NCI-H2029 (cell line): ENCODE results near the gene SH3YL1.

Experiments used
- DNase-seq: peaks from one replicate; lab custom pipeline; 2025; lab: John Stamatoyannopoulos, UW

SH3YL1 gene, protein sequence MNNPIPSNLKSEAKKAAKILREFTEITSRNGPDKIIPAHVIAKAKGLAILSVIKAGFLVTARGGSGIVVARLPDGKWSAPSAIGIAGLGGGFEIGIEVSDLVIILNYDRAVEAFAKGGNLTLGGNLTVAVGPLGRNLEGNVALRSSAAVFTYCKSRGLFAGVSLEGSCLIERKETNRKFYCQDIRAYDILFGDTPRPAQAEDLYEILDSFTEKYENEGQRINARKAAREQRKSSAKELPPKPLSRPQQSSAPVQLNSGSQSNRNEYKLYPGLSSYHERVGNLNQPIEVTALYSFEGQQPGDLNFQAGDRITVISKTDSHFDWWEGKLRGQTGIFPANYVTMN

GRCh38 chr2:263774-264492, at the start of gene SH3YL1:
SH3YL1 (minus strand) TSS chr2:264032; CDS start chr2:263984, 48 bp downstream.
- DNase-seq, result peak; percentile 20

DNA sequence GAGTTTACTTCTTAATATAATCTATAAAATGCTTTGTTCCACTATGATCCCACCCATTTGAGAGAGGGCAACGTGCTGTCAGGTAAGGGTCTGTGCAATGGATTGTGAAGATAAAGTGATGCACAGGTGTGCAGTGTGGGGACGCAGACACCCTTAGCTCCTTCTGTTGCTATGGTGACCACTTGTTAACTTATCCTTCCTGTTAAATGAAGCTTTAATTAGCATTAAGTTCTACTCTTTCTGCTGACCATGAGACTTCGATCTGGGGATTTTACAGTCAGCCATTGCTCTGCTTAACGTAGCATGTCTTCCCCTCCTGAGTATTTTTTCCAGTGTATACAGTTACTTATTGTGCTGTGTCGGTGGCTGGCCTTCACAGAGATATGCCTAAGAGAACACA, 47.2 kb upstream of the SH3YL1 start:
- DNase-seq, result no peak

DNA sequence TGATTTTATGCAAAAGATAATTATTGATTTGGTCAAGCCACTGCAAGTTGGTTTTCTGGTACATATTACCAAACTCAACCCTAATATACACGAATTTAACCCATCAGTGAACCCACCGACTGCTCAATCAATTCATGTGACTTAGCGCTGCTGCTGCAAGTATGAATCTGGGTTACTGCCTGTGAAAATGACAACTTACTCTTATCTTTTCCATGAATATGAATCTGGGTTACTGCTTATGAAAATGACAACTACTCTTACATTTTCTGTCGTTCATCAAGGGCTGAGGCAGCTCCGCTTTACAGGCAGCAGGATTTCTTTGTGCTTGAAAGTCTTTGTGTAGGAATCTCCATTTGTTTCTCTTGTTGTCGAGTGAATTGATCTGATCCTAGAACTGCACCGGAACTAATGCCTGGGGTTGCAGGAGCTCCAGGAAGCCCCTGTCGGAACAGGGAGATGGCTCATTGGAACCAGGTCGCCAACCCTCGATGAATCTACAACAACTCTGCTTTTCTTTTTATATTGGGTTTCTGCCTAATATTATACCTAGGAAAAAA, 46.2 kb upstream of the SH3YL1 start:
- no peak for DNase-seq

DNA sequence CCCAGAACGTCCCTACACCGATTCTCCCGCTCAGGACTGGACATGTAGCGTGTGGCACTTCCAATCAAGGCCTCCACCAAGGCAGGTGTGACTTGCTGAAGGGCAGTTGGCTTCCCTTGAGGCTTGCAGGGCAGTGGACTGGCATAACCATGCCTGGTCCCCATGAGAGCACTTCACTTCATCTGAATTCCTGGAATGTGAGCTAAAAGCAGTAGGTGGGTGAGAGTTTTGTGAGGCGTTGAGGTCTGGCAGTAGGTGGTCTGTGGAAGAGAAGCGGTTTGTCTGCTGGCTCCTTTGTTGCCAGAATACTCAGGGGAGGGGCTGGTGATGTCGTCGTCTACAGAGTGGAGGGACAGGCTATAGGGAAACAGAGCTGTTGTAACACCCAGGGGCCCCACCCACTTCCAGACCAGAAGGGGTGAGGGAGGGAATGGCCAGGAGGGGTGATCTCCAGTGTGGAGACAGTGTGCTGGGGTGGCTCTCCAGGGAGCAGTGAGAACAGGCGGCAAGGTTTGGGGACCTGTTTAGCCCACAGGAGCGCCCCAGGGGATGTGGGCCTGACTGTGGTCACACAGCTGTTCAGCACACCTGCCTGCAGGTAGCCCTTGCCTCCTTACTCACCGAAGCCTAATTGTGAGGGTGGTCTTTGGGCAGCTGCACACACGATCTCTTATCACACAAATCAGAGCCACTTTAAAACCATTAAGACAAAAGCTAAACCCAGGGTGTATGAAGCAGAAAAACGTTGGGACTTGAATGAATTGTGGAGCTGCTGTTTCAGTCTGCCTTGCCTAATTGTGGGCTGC, 45.5 kb upstream of the SH3YL1 start:
- DNase-seq, result no peak

GRCh38 chr2:305366-305765, 41.5 kb upstream of the SH3YL1 start:
- no peak for DNase-seq

- DNase-seq, result no peak
Measured at GRCh38 chr2:296354-296753, 32.5 kb upstream of the SH3YL1 start.

GRCh38 chr2:295090-295489, 31.3 kb upstream of the SH3YL1 start:
- no peak for DNase-seq

DNA sequence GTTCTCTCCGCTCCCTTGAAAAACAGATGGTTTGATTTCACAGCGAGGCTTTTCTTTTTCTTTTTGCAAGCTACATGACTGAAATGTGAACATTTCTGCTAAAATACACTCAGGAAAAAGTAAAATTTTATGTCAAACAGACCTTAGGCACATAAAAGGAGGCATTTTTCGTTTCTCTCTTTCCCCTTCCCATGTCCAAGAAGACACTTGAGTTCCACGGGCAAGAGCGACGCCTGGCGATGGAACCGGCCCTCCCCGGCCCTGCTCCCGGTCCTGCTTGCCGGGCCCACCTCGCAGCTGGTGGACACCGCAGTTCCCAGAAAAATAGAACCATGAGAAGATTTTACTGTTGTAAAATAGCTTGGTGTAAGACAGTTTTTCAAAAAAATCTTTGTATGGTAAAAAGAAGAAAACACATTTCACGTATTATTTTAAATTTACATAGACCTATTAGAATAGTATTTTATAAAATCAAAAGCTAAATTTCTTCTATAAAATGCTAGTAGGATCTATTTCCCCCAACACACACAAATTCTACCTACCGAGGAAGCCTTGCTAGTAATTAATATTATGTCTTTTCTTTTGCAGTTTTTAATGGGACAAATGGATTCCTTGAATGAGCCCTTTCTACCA, 26.4 kb upstream of the SH3YL1 start:
- DNase-seq, result peak; percentile 30

GRCh38 chr2:289362-290089, 25.7 kb upstream of the SH3YL1 start:
- no peak for DNase-seq

DNA sequence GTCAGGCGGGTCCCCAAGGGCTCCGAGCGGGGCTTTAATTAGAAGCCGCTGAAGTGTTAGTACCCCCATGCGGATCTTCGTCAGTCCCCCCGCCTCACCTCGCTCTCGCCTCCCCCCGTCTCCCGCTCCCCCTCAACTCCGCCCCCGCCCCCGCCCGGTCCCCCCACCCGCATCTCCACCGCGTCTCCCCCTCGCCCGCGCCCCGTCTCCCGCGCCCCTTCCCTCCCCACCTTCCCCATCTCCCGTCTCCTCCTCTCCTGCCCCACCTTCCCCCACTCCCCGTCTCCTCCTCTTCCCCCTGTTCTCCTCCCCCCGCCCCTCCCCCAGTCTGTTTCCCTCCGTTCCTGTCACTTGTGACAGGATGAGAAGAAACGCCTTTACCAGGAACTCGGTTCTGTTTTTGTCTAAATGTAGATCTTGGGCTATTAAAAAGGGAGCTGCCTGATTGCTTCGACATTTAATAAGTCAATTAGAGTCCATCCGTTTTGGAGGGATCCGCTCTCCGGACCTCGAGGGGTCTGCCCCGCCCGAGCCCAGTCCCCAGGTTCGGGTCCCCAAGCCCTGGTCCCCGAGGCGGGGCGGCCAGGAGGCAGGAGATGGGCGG, 25.0 kb upstream of the SH3YL1 start:
- no peak for DNase-seq

DNA sequence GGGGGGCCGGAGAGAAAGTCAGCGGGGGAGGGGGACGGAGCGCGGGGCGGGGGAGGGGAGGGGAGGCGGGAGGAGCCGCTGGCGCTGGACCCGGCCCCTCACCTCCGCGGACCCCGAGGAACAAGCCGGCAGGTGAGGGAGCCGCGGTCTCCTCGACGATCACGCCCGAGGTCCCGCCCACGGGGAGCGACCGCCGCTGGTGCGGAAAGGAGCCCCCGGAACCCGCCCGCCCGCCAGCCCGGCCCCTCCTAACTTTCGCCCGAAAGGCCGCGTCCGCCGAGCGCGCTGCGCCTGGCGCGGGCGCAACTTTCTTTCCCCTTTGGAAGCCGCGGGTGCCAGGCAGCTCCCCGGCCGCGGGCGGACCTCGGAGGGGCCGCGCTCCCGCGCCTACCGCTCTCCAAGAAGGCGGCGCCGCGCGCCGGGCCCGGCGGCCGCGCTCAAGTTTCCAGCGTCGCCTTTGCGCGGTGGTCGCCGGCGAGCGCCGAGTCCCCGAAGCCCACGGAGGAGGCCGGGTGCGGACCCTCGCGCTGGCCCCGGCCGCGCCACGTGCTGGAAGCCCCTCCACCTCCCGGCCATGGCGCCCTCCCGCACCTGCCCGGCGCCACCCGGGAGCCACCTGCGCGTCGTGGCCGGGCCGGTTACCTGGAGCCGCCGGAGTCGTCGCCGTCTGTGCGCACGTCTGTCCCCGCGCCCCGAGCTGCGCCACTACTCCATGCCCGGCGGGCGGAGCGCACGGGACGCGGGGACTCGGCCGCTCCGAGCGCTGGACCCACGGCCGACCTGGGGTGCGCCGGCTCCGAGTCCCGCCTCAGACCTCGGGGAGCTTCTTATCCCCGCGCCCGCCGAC, 24.3 kb upstream of the SH3YL1 start, which contains the start of gene ALKAL2:
Gene ALKAL2 (minus strand): TSS at position 181 of the 847 bp plus-strand sequence. CDS start 256 bp downstream, outside the sequence.
- DNase-seq, result no peak

GRCh38 chr2:287471-287885, 23.6 kb upstream of the SH3YL1 start:
- DNase-seq, result no peak

GRCh38 chr2:286774-287392, 23.1 kb upstream of the SH3YL1 start:
- DNase-seq, result no peak

- no peak for DNase-seq
Measured at GRCh38 chr2:286035-286434, 22.2 kb upstream of the SH3YL1 start.

DNA sequence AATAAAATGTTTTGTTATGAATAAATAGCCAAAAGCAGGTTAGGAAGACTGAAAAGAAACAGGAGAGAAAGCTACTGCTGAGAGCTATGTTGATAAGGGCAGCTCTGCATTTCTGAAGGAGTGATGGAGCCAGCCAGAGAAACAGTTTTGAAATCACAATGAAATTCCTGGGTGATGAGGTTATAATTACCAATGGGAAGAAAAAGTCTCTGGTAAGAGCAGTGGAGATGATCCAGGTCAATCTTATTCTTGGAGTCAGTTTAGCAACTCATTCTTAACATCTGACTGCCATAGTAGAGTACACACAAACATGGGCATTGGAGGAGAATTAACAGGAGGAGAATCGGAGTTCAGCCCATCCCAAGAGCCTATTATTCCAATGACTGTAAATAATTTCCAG, 21.7 kb upstream of the SH3YL1 start:
- DNase-seq, result no peak

GRCh38 chr2:284896-285492, 21.2 kb upstream of the SH3YL1 start:
- DNase-seq, result no peak

- no peak for DNase-seq
Measured at GRCh38 chr2:283996-284794, 20.4 kb upstream of the SH3YL1 start.
